ENCODE data around the gene ADISSP.

The ADISSP gene

GRCh38 chr20:3711484-3711941, 56.0 kb downstream of the ADISSP start:
- DNase-seq: no peak

GRCh38 chr20:3710703-3711483, 56.7 kb downstream of the ADISSP start:
- DNase-seq: peak; percentile 60

GRCh38 chr20:3710011-3710466, 57.5 kb downstream of the ADISSP start:
- no peak for DNase-seq

- no peak for DNase-seq
Measured at GRCh38 chr20:3707508-3707899, 60.0 kb downstream of the ADISSP start.

- DNase-seq: no peak
Measured at GRCh38 chr20:3706774-3707507, 60.6 kb downstream of the ADISSP start.

GRCh38 chr20:3705970-3706739, 61.4 kb downstream of the ADISSP start:
- DNase-seq: no peak

GRCh38 chr20:3705491-3705969, 62.0 kb downstream of the ADISSP start:
- no peak for DNase-seq

- DNase-seq: no peak
Measured at GRCh38 chr20:3704087-3704486, 63.5 kb downstream of the ADISSP start.
